Inferior parietal cortex (tissue), 1 donor: Measurements from ENCODE around the gene CYP3A5.
A peak's percentile ranks its signal among the peaks of the same experiment; 100 is the strongest.
"Not testable (repeated sequence)": the region's sequence is repeated elsewhere in the genome, so short reads cannot be mapped to it uniquely, and the experiment has no call there.

Source experiments
- DNase-seq: peaks from one replicate; pipeline ENCODE4 v3.0.0-alpha.2; 2016; ENCODE audit errors: extremely low spot score

Gene CYP3A5

GRCh38 chr7:99679400-99680191 lies at the start of gene CYP3A5:
Gene CYP3A5 (minus strand): TSS chr7:99679996. CDS start chr7:99679896, 100 bp downstream.
- peak; percentile 28 for DNase-seq

GRCh38 chr7:99728615-99729014 lies 48.8 kb upstream of the CYP3A5 start:
- no peak for DNase-seq

- DNase-seq, result not testable (repeated sequence)
These were observed 43.4 kb upstream of the CYP3A5 start for GRCh38 chr7:99723201-99723600.

GRCh38 chr7:99720800-99721595 lies 41.2 kb upstream of the CYP3A5 start:
- no peak for DNase-seq

GRCh38 chr7:99719996-99720769 lies 40.4 kb upstream of the CYP3A5 start:
- DNase-seq, result no peak

- no peak for DNase-seq
These were observed 34.3 kb upstream of the CYP3A5 start for GRCh38 chr7:99713995-99714570.

GRCh38 chr7:99709838-99710578 lies 30.2 kb upstream of the CYP3A5 start:
- DNase-seq, result no peak

GRCh38 chr7:99709260-99709659 lies 29.5 kb upstream of the CYP3A5 start:
- no peak for DNase-seq

GRCh38 chr7:99707096-99707495 lies 27.3 kb upstream of the CYP3A5 start:
- no peak for DNase-seq

GRCh38 chr7:99699946-99700345 lies 20.1 kb upstream of the CYP3A5 start:
- DNase-seq, result no peak

- DNase-seq, result not testable (repeated sequence)
These were observed 19.3 kb upstream of the CYP3A5 start for GRCh38 chr7:99698867-99699730.

GRCh38 chr7:99694912-99695304 lies 15.1 kb upstream of the CYP3A5 start:
- DNase-seq, result no peak

GRCh38 chr7:99694201-99694911 lies 14.6 kb upstream of the CYP3A5 start:
- no peak for DNase-seq

- peak; percentile 54 for DNase-seq
These were observed 13.8 kb upstream of the CYP3A5 start for GRCh38 chr7:99693427-99694200.

GRCh38 chr7:99693100-99693426 lies 13.3 kb upstream of the CYP3A5 start:
- no peak for DNase-seq

GRCh38 chr7:99692563-99692962 lies 12.8 kb upstream of the CYP3A5 start:
- not testable (repeated sequence) for DNase-seq

GRCh38 chr7:99691658-99692057 lies 11.9 kb upstream of the CYP3A5 start:
- DNase-seq, result not testable (repeated sequence)

GRCh38 chr7:99690918-99691317 lies 11.1 kb upstream of the CYP3A5 start:
- DNase-seq, result not testable (repeated sequence)
